Camera-type eye (tissue), 1 donor: ENCODE data around the gene ACBD5. TPM values are rescaled to one million over a fixed set of nuclear protein-coding genes. Genes with fewer than 3 reads are reported as not detected.

Experiments
- total RNA-seq: library from RNA; depleted of rRNA; stranded (reverse); fragments of >200 nt; gene quantifications from one replicate; pipeline ENCODE4 v1.2.3, GENCODE V29; 2014

Gene ACBD5, protein sequence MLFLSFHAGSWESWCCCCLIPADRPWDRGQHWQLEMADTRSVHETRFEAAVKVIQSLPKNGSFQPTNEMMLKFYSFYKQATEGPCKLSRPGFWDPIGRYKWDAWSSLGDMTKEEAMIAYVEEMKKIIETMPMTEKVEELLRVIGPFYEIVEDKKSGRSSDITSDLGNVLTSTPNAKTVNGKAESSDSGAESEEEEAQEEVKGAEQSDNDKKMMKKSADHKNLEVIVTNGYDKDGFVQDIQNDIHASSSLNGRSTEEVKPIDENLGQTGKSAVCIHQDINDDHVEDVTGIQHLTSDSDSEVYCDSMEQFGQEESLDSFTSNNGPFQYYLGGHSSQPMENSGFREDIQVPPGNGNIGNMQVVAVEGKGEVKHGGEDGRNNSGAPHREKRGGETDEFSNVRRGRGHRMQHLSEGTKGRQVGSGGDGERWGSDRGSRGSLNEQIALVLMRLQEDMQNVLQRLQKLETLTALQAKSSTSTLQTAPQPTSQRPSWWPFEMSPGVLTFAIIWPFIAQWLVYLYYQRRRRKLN
- total RNA-seq, result 58.5 TPM

DNA sequence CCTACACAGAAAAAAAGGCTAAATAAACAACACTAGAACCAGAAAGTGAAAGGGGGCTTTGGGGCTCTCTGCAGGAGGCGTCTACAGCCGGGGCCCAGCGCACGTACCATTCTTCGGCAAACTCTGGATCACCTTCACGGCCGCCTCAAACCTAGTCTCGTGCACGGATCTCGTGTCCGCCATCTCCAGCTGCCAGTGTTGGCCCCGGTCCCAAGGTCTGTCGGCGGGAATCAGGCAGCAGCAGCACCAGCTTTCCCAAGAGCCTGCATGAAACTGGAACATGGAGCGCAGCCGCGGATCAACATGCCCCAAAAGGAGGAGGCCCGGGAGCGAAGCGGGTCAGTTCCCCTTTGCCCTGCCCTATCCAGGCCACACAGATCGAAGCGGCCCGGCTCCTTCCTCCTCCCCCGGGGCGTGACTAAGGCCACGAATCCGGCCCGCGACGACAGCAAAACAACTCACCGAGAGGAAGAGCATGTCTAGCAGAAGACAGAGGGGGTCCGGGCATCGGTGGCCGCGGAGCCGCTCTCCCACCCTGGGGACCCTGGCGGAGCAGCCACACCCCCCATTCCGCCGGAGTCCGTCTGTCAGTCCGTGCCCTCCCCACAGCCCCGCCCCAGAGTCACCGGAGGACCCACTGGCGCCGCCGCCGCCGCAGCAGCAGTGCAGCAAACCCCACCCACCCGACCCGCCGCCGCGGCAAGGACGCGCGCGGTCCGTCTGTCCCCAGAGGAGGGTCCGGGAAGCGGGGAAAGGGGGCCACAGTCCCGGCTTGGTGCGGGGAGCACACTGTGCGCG is at the start of gene ACBD5:
ACBD5 (minus strand) TSS at position 586 of the 798 bp plus-strand sequence; CDS start at position 477, 109 bp downstream.

DNA sequence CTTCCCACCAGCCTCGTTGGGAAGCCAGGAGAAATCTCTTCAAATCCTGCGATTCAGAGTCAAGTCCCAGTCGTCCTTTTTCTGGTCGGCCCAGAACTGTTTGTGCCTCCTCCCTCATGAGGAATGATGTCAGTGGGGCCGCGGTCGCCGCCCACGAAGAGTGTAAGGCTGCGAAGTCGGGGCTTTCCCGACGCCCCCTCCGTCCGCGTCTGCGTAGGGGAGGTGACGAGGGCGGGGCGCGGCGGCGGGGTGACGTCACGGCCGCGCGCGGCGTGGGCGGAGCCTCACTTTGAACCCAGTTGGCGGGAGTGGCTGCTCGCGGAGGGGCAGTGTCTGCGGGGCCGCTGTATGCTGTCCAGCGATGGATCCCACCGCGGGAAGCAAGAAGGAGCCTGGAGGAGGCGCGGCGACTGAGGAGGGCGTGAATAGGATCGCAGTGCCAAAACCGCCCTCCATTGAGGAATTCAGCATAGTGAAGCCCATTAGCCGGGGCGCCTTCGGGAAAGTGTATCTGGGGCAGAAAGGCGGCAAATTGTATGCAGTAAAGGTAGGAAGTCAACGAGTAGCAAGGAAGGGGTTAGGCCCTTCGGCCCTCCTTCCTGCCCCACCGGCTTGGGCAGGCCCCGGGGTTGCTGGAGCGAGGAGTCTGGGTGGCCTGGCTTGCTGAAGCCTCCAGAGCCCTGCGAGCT is 85.4 kb downstream of the ACBD5 start, which contains the start of gene MASTL:
MASTL (plus strand) TSS at position 287 of the 689 bp plus-strand sequence; CDS start at position 362, 75 bp downstream.

Other genes starting within 250 kb of the ACBD5 start
- gene ANKRD26, start 140.3 kb downstream of the ACBD5 start, total RNA-seq, result 35.2 TPM
- 105 TPM for gene YME1L1, start 86.4 kb downstream of the ACBD5 start, total RNA-seq
- gene MASTL, start 85.4 kb downstream of the ACBD5 start, total RNA-seq, result 12.1 TPM